Suppressor macrophage (primary cell): ENCODE measurements around the gene NDUFB10.
"Not testable (repeated sequence)": the region's sequence is repeated elsewhere in the genome, so short reads cannot be mapped to it uniquely, and the experiment has no call there.

Experiments
- DNase-seq, 4 experiments: peaks; one replicate each; pipeline ENCODE4 v3.0.0-alpha.2; 2020 to 2022

Gene NDUFB10

GRCh38 chr16:1926271-1926670, 33.1 kb upstream of the NDUFB10 start:
- no peak for DNase-seq

DNA sequence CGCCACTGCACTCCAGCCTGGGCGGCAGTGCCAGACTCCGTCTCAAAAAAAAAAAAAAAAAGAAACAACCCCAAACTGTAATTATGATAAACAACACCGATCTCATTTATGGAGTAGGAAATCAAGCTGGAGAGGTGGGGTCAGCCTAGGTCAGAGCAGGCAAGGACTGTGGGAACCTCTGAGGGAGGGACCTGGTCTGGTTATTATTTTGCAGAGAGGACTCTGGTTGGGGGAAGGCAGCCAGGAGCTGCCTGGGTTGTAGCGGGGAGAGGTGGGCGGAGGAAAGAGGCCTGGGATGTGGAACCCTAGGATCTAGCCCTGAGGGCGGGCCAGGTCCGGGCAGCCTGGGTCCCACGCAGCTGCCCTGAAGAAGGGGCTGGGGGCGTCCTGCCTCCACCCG, 30.2 kb upstream of the NDUFB10 start:
- peak; percentile 10 to 53 (median 38) for DNase-seq

- peak; percentile 90 to 97 (median 96) for DNase-seq
These were observed 29.6 kb upstream of the NDUFB10 start for GRCh38 chr16:1929578-1930337.

- no peak for DNase-seq
These were observed 29.0 kb upstream of the NDUFB10 start for GRCh38 chr16:1930338-1930720.

- DNase-seq: no peak
These were observed 27.0 kb upstream of the NDUFB10 start for GRCh38 chr16:1932050-1933028.

GRCh38 chr16:1933097-1933661, 26.2 kb upstream of the NDUFB10 start:
- no peak for DNase-seq

GRCh38 chr16:1936945-1937479, 22.3 kb upstream of the NDUFB10 start:
- no peak for DNase-seq

DNA sequence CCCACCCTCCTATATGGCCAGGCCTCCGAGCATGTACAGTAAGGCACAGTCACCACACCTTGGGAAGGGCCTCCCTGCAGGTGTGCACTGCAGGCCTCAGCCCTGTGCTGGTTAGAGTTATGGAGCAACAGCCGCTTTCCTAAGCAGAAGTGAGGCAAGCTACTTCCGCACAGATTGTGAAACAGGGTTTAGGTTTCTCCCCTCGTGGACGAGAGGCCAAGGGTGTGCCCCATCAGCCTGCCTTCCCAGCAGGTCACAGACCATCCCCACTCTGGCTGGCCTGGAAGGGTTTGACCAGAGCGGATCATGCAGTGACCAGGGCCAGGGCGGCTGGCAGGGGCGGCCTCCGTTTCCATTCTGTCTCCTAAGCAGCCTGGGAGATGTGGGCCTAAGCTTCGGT, 21.0 kb upstream of the NDUFB10 start:
- DNase-seq: peak; percentile 77 to 89 (median 86)

DNA sequence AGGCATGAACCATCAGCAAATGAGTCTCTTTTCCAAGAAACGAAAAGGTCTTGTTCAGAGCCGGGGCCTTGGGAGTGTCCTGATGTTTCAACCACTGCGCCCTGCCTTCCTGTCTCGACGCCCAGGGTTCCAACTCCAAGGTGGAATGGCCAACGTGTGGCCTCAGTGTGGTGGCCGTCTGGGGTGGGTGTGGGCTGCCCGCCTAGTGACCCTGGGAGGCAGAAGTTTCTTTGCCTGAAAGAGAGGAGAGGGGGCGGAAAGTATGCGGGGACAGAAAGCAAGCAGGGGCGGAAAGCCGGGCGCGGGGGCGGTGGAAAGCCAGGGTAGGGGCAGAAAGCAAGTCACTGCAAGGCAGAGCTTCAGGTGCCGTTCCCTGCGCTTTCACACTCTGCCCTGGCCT, 20.4 kb upstream of the NDUFB10 start:
- no peak for DNase-seq

GRCh38 chr16:1939833-1940232, 19.5 kb upstream of the NDUFB10 start:
- DNase-seq: not testable (repeated sequence)

DNA sequence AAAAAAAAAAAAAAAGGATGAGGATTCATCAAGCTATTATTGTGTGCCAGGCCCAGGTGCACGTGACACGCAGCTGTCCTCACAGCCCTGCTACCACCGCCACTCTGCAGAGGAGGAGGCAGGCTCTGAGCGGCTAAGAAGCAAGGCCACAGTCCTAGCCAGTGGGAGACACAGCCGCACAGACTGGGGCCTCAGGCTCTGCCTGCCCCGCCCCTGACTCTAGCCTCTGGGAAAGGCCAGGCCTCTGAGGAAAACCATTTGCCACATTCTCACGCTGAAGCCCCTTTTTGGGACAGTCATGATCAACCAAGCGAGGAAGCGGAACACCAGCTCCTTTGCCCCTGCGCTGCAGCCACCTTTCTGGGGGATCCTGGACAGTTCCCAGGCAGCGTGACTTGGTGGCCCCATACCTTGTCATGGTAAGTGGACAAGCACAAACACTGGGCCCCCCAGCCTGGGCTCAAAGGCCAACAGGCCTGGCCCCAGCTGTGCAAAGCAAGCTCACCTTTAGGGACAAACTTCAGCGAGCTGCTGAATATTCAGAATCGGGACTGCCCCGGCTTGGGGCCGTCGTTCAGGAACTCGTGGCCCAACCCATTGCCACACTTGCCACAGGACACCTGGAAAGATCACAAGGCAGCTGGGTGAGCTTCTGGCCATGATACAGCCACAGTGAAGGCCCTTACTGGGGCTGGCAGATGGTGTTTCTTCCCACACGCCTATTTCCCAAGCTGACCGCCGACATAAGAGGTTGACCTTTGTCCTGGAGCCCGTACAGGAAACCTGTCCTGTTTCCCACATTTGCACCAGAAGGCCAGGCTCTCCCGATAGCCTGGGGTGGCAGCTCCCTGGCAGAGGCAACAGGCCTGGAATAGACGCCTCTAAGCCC, 18.8 kb upstream of the NDUFB10 start:
- peak in 1 of 4 experiments; percentile 49 for DNase-seq

- DNase-seq: peak in 1 of 4 experiments; percentile 76
These were observed 17.9 kb upstream of the NDUFB10 start for GRCh38 chr16:1941162-1942046.

GRCh38 chr16:1942047-1942809, 17.1 kb upstream of the NDUFB10 start:
- peak in 3 of 4 experiments; percentile 52 to 75 (median 71) for DNase-seq

GRCh38 chr16:1942810-1943726, 16.3 kb upstream of the NDUFB10 start, which contains the start of gene MSRB1:
Gene MSRB1, minus strand, starts transcription at chr16:1943199. Its CDS starts 43 bp downstream, at chr16:1943156.
- peak; percentile 100 for DNase-seq

- no peak for DNase-seq
These were observed 14.6 kb upstream of the NDUFB10 start for GRCh38 chr16:1944612-1945199.

DNA sequence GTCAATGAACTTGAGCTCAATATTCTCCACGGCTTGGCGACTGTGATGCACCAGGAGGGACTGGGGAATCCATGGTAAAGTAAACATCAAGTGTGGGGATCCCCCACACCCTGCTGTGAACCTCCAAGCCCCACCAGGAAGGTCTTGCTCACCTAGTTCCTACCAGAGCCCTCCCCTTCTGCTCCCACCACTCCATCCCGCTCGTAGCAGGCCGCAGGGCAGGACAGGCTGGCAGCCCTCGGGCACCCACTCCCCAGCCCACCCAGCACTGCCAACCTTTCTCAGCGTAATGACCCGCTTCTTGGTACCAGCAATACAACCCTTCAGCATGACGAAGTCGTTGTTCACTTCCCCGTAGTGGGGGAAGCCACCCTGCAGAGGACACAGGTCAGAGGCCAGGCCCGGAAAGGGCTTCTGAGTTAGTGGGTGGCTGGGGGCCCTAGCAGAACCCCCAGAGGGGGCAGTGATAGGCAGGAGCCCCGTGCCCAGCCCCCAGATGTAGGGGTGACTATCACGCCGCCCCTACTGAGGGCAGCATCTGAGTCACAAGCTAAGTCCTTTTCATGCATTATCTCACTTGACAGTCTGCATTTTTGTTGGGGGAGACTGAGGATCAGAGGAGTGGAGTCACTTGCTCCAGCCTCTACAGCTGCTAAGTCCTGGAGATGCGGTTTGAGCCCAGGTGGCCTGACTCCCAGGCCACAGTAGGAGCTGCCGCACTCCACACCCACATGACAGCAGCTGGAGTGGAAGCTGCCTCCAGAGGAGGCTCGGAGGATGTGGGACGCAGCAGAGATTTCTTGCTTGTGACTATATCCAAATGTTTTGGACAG, 13.6 kb upstream of the NDUFB10 start:
- DNase-seq: no peak
